ENCODE data around the gene HPSE2. TPM values are rescaled to one million over a fixed set of nuclear protein-coding genes. Genes with fewer than 3 reads are reported as not detected.

The HPSE2 gene
- total and polyA plus RNA-seq, 2 donors (not counting 1 experiment from before 2014, with no cell fraction given), result not detected

DNA sequence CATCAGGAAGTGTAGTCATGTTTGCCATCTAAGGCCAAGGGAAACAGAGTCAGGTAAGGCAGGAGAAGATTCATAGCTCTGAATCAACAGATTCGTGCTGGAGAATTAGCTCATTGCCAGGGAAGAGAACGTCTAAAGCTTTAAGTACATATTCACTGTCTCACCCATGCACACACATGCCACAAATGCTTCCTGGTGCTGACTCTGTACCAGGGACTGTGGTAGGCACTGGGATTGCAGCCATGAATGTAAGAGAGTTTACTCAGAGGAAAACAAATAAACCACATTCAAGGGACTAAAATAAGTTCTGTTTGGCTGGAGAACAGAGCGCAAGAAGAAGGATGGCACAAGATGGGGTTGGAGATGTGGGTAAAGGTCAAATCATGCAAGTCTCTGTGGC, 699.1 kb downstream of the HPSE2 start:
- no peak overlapping the region for H3K4me3 ChIP-seq (ENCODE audit: control extremely low read depth in 1 of 5, extremely low read depth in 1 of 5, insufficient read depth in 1 of 5, low read depth in 2 of 5, low read length in 4 of 5)
- no peak overlapping the region for H3K27ac Mint-ChIP-seq
- H3K79me2 ChIP-seq (ENCODE audit: control insufficient read depth, insufficient read depth, low read length), result no peaks in the 10 kb centered on the region
- no peak overlapping the region for H3K4me3 Mint-ChIP-seq
- no peak overlapping the region for H2AFZ ChIP-seq (ENCODE audit: insufficient read depth, low read depth, low read length, poor library complexity, severe bottlenecking)
- no peak overlapping the region for H3K4me2 ChIP-seq (replicated peaks; ENCODE audit: low read depth, low read length, poor library complexity, severe bottlenecking)
- H3K4me1 Mint-ChIP-seq, result no peaks in the 10 kb centered on the region
- POLR2A ChIA-PET, result no interaction called here
- TF ChIP-seq, protein P1, sequence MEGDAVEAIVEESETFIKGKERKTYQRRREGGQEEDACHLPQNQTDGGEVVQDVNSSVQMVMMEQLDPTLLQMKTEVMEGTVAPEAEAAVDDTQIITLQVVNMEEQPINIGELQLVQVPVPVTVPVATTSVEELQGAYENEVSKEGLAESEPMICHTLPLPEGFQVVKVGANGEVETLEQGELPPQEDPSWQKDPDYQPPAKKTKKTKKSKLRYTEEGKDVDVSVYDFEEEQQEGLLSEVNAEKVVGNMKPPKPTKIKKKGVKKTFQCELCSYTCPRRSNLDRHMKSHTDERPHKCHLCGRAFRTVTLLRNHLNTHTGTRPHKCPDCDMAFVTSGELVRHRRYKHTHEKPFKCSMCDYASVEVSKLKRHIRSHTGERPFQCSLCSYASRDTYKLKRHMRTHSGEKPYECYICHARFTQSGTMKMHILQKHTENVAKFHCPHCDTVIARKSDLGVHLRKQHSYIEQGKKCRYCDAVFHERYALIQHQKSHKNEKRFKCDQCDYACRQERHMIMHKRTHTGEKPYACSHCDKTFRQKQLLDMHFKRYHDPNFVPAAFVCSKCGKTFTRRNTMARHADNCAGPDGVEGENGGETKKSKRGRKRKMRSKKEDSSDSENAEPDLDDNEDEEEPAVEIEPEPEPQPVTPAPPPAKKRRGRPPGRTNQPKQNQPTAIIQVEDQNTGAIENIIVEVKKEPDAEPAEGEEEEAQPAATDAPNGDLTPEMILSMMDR (IDR thresholded peaks at IDR 0.05), result no peak
- TF ChIP-seq EZH2 (IDR thresholded peaks at IDR 0.05; ENCODE audit: borderline replicate concordance, insufficient read depth, low read depth, low read length, poor library complexity, severe bottlenecking), result no peak
- H3K36me3 ChIP-seq (replicated peaks in 1 of 2; ENCODE audit: control extremely low read depth in 1 of 2, control insufficient read depth in 1 of 2, extremely low read depth in 1 of 2, insufficient read depth in 2 of 2, low read length in 1 of 2), result no peaks in the 10 kb centered on the region
- WGBS (ENCODE audit: insufficient coverage), result 90% methylated on average over 2 of the region's 3 CpGs
- H3K27me3 Mint-ChIP-seq, result peaks cover 26% of the 10 kb centered on the region
- no peak overlapping the region for H3K27ac ChIP-seq (ENCODE audit: low read length in 2 of 2)
- H3K9me3 Mint-ChIP-seq (ENCODE audit: insufficient read depth), result no peaks in the 10 kb centered on the region
- CTCF ChIA-PET, result no interaction called here
- DNase-seq, result no peak
- intact Hi-C loops (cut with micrococcal nuclease), result no loop called here
- H3K9me3 ChIP-seq (ENCODE audit: control extremely low read depth in 1 of 3, control insufficient read depth in 2 of 3, insufficient read depth in 1 of 3, low read length in 2 of 3), result no peaks in the 10 kb centered on the region
- peaks cover 0 to 12% (median 6%) of the 10 kb centered on the region in 4 experiments for H3K27me3 ChIP-seq (replicated peaks in 1 of 4; ENCODE audit: control extremely low read depth in 1 of 4, control insufficient read depth in 3 of 4, insufficient read depth in 4 of 4, low read length in 3 of 4)
- ATAC-seq (ENCODE audit: low read depth), result no peak
- H4K20me1 ChIP-seq (ENCODE audit: control insufficient read depth, insufficient read depth, low read length, poor library complexity, severe bottlenecking), result no peaks in the 10 kb centered on the region
- no peak overlapping the region for H3K9ac ChIP-seq (ENCODE audit: low read length)
- no peaks in the 10 kb centered on the region for H3K4me1 ChIP-seq (ENCODE audit: control insufficient read depth in 2 of 2, insufficient read depth in 2 of 2, low read length in 2 of 2)

DNA sequence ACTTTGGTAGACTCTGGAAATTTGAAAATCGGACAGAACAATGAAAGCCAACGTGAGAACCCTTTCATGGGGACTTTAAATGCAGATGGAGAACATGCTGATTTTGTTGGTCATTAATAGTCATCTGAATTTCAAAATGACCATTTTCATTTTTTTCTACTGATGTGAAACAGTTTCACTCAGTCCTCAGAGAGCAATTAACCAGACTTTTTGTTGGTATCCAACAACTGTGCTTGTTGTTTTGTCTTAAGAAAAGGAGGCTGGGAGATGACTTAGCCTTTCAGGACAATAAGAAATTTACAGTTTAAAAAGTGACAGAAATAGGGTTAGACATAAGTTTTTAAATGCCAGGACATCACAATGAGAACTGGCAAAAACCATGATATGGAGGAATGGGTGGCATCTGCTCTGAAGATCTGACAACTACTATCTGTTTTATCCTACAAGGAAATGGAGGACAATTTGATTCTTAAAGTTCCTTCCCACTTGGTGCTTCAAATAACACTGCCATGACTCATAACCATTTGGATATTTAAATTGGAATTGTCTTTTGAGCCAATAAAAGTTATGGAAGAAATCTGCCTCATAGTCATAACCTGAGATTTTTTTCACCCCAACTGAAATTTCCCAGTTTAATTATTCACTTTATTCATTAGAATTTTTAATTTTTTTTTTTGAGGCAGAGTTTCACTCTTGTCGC, 701.8 kb downstream of the HPSE2 start:
- no peak for ATAC-seq (ENCODE audit: low read depth)
- H3K4me3 Mint-ChIP-seq, result no peak overlapping the region
- Histone ChIP-seq H3K4me2 (replicated peaks; ENCODE audit: low read depth, low read length, poor library complexity, severe bottlenecking) (no peak overlapping the region), H3K27me3 (replicated peaks in 1 of 4; ENCODE audit: control extremely low read depth in 1 of 4, control insufficient read depth in 3 of 4, insufficient read depth in 4 of 4, low read length in 3 of 4) (peaks cover 0 to 17% (median 3%) of the 10 kb centered on the region in 4 experiments), H4K20me1 (ENCODE audit: control insufficient read depth, insufficient read depth, low read length, poor library complexity, severe bottlenecking) (no peaks in the 10 kb centered on the region), H3K36me3 (replicated peaks in 1 of 2; ENCODE audit: control extremely low read depth in 1 of 2, control insufficient read depth in 1 of 2, extremely low read depth in 1 of 2, insufficient read depth in 2 of 2, low read length in 1 of 2) (no peaks in the 10 kb centered on the region), H3K4me3 (ENCODE audit: control extremely low read depth in 1 of 5, extremely low read depth in 1 of 5, insufficient read depth in 1 of 5, low read depth in 2 of 5, low read length in 4 of 5) (no peak overlapping the region), H3K27ac (ENCODE audit: low read length in 2 of 2) (no peak overlapping the region), H2AFZ (ENCODE audit: insufficient read depth, low read depth, low read length, poor library complexity, severe bottlenecking) (no peak overlapping the region), H3K4me1 (ENCODE audit: control insufficient read depth in 2 of 2, insufficient read depth in 2 of 2, low read length in 2 of 2) (no peaks in the 10 kb centered on the region), H3K9me3 (ENCODE audit: control extremely low read depth in 1 of 3, control insufficient read depth in 2 of 3, insufficient read depth in 1 of 3, low read length in 2 of 3) (no peaks in the 10 kb centered on the region), H3K79me2 (ENCODE audit: control insufficient read depth, insufficient read depth, low read length) (no peaks in the 10 kb centered on the region), H3K9ac (ENCODE audit: low read length) (no peak overlapping the region)
- no peak for DNase-seq
- no peaks in the 10 kb centered on the region for H3K4me1 Mint-ChIP-seq
- no peaks in the 10 kb centered on the region for H3K9me3 Mint-ChIP-seq (ENCODE audit: insufficient read depth)
- POLR2A ChIA-PET, result no interaction called here
- 91% methylated on average over 1 of the region's 3 CpGs for WGBS (ENCODE audit: insufficient coverage)
- CTCF ChIA-PET, result no interaction called here
- intact Hi-C loops (cut with micrococcal nuclease), result no loop called here
- no peak overlapping the region for H3K27ac Mint-ChIP-seq
- H3K27me3 Mint-ChIP-seq, result peaks cover 24% of the 10 kb centered on the region
- TF ChIP-seq EZH2 (IDR thresholded peaks at IDR 0.05; ENCODE audit: borderline replicate concordance, insufficient read depth, low read depth, low read length, poor library complexity, severe bottlenecking), result no peak
- TF ChIP-seq, protein P1 (IDR thresholded peaks at IDR 0.05), result no peak
